A549 (cell line): ENCODE results near the gene CIART. TPM values are rescaled to one million over a fixed set of nuclear protein-coding genes. Genes with fewer than 3 reads are reported as not detected.

Experiments used
- ATAC-seq, 2 experiments: fragments of 200-7000 bp in 1 of 2; fragments of >200 bp in 1 of 2; cut with Nextera tagmentation in 1 of 2; cut with Tn5 transposase in 1 of 2; 3 replicates each; pipeline versions ENCODE4 v1.8.0 to v1.9.1; 2018 to 2020; ENCODE audit warnings: mild to moderate bottlenecking in 1 of 2, moderate library complexity in 1 of 2
- CTCF ChIA-PET: fragments of 300-600 bp; sonication (Branson Sonifier 250); formaldehyde crosslinking; extraction: SDS; loops from one replicate; lab custom pipeline; 2021; ENCODE audit warnings: antibody characterized with exemption, inconsistent platforms; lab: Yijun Ruan, JAX
- POLR2A ChIA-PET: fragments of 350-600 bp; formaldehyde crosslinking; extraction: SDS; loops from one replicate; lab custom pipeline; 2021; ENCODE audit warnings: antibody characterized with exemption, inconsistent platforms; lab: Yijun Ruan, JAX
- DNase-seq, 2 experiments: peaks; one replicate each; pipeline versions ENCODE4 v3.0.0 to v3.0.0-alpha.2; 2011 to 2016; ENCODE audit warnings: low read depth in 1 of 2, low spot score in 1 of 2
- FAIRE-seq: peaks from 2 replicates; lab custom pipeline; 2011; peaks lifted over from hg19 to GRCh38; lab: Jason Lieb, UNC
- H3K27ac ChIP-seq, 2 experiments: fragments of >200 bp; sonication (Bioruptor Twin); formaldehyde crosslinking; 3 replicates each; pipeline ENCODE4 v1.5.1; 2016 to 2017
- H3K4me1 ChIP-seq: fragments of >200 bp; sonication (Bioruptor Twin); formaldehyde crosslinking; 3 replicates; pipeline ENCODE4 v1.6.1; 2016
- H3K4me2 ChIP-seq: fragments of >200 bp; sonication (Bioruptor Twin); formaldehyde crosslinking; 3 replicates; pipeline ENCODE4 v1.6.1; 2016
- H3K4me3 ChIP-seq: fragments of >200 bp; sonication (Bioruptor Twin); formaldehyde crosslinking; 3 replicates; pipeline ENCODE4 v1.5.1; 2016
- H3K9me3 ChIP-seq: fragments of >200 bp; sonication (Bioruptor Twin); formaldehyde crosslinking; 3 replicates; pipeline ENCODE4 v1.6.1; 2016
- EHF ChIP-seq: fragments of 250-450 bp; sonication (Bioruptor Pico); IDR thresholded peaks from 2 replicates; pipeline ENCODE4 v1.5.0; 2020; ENCODE audit warnings: mild to moderate bottlenecking
- EHMT2 ChIP-seq: fragments of 200-600 bp; sonication (generic); IDR thresholded peaks from 2 replicates; pipeline ENCODE4 v1.6.1; 2016; ENCODE audit warnings: antibody characterized with exemption, low read depth, mild to moderate bottlenecking, moderate library complexity
- EP300 ChIP-seq, 2 experiments: fragments of >200 bp; sonication (Bioruptor Twin); formaldehyde crosslinking; IDR thresholded peaks; 2 replicates in 1 of 2; 3 replicates in 1 of 2; pipeline ENCODE4 v1.6.1; 2016 to 2017
- GATA3 ChIP-seq: IDR thresholded peaks from 2 replicates; pipeline ENCODE4 v1.6.1; 2012; ENCODE audit warnings: borderline replicate concordance
- HDAC2 ChIP-seq: fragments of 200-600 bp; sonication (generic); IDR thresholded peaks from 2 replicates; pipeline ENCODE4 v1.6.1; 2016
- HES2 ChIP-seq: fragments of >200 bp; sonication (Bioruptor Twin); formaldehyde crosslinking; IDR thresholded peaks from 2 replicates; pipeline ENCODE4 v1.6.1; 2016
- HEYL ChIP-seq: fragments of 250-450 bp; sonication (Bioruptor Pico); IDR thresholded peaks from 2 replicates; pipeline ENCODE4 v1.8.0; 2021; ENCODE audit warnings: mild to moderate bottlenecking, moderate library complexity
- HMGXB4 ChIP-seq: fragments of 250-450 bp; sonication (Bioruptor Pico); IDR thresholded peaks from 2 replicates; pipeline ENCODE4 v1.5.0; 2021; ENCODE audit warnings: mild to moderate bottlenecking, moderate library complexity, borderline replicate concordance
- HOXA7 ChIP-seq: fragments of 250-450 bp; sonication (Bioruptor Pico); IDR thresholded peaks from 2 replicates; pipeline ENCODE4 v1.5.0; 2020; ENCODE audit warnings: mild to moderate bottlenecking, moderate library complexity
- HOXB13 ChIP-seq: fragments of 250-450 bp; sonication (Bioruptor Pico); IDR thresholded peaks from 2 replicates; pipeline ENCODE4 v1.5.0; 2020; ENCODE audit warnings: low read depth, mild to moderate bottlenecking, moderate library complexity
- NFE2L2 ChIP-seq: fragments of 150-350 bp; conservative IDR thresholded peaks from 2 replicates; pipeline ENCODE4 v1.6.1; 2014; ENCODE audit warnings: low read length
- NR3C1 ChIP-seq: fragments of >200 bp; sonication (Bioruptor Twin); formaldehyde crosslinking; IDR thresholded peaks from 3 replicates; pipeline ENCODE4 v1.6.1; 2017
- RARB ChIP-seq: fragments of 250-450 bp; sonication (Bioruptor Pico); IDR thresholded peaks from 2 replicates; pipeline ENCODE4 v1.8.0; 2021; ENCODE audit warnings: mild to moderate bottlenecking, moderate library complexity
- RFX5 ChIP-seq: fragments of 450-650 bp; IDR thresholded peaks from 2 replicates; pipeline ENCODE4 v1.7.1; 2014; ENCODE audit warnings: antibody characterized with exemption, mild to moderate bottlenecking, moderate library complexity
- SMC3 ChIP-seq: fragments of >200 bp; sonication (Bioruptor Twin); formaldehyde crosslinking; IDR thresholded peaks from 3 replicates; pipeline ENCODE4 v1.6.1; 2018; ENCODE audit warnings: inconsistent platforms
- WGBS: methylation state at CpG from one replicate; pipeline ENCODE4 v1.1.6; 2017; ENCODE audit errors: missing lambda C conversion rate; 5-methylcytosine and 5-hydroxymethylcytosine counted together
- polyA plus RNA-seq, 4 experiments: library from polyadenylated mRNA; depleted of rRNA in 3 of 4; stranded (reverse); fragments of >200 nt; fragmentation: RNase III in 1 of 4; extraction: RNeasy Plus Mini Kit Qiagen cat#74134 plus additional on column Dnase treatment in 1 of 4; gene quantifications; 2 replicates in 3 of 4; 3 replicates in 1 of 4; pipeline ENCODE4 v1.2.3, GENCODE V29; 2011 to 2017
- TF ChIP-seq, protein P1 (sequence below): fragments of >200 bp; sonication (Bioruptor Twin); formaldehyde crosslinking; IDR thresholded peaks from 3 replicates; pipeline ENCODE4 v1.5.1; 2016
- TF ChIP-seq, protein P2 (sequence below): IDR thresholded peaks from 2 replicates; pipeline ENCODE4 v1.6.1; 2012

CIART gene
- polyA plus RNA-seq, 2 of the 4 experiments (the other 2 are of a cell fraction) = 0.48 to 1.3 TPM

DNA sequence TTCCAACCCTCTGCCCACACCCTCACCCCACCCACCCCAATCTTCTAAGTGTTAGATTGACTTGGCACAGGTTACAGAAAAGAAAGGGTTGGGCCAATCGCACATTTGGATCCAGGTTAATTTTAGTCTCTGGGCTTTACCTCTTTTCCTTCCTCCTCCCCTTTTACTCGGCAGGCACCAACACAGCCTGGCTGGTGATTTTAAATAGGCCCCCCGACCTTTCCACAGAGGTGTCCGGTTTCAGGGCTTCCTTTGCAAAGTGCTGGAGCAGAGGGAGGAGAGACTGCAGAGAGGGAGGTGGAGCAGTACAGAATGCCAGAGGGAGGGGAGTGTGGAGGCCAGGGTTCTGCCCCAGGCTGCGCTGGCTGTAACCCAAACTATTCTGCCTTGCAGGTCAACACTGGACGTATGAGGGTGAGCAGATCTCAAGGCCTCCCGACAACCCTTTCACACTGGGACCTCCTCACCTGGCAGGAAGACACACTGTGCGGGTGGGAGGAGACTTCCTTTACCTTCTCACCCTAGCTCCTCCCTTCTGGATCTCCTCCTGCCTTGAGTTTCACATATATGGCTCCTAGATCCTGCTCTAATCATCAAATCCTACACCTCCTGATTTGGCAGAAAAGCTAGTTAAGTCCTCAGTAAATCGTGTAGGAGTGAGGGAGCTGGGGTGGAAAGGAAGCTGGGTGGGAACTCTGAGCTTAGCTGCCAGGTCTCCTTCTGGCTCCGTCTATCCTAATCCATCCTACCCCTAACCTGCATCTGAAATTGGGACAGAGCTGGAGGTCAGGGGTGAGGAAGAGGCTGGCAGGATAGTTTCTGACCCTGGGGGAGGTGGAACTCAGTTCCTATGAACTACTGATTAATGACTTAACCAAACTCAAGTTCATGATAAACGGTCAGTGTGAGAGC lies 22.3 kb upstream of the CIART start:
- H3K4me1 ChIP-seq = peaks cover 9% of the 10 kb centered on the region; the same call in 1 of the 3 replicates
- no peaks in the 10 kb centered on the region for H3K9me3 ChIP-seq
- no peak overlapping the region for H3K27ac ChIP-seq
- DNase-seq (no peak), ATAC-seq (no peak), FAIRE-seq (no peak)
- POLR2A ChIA-PET = interaction anchor here (1.0 kb wide), 1 partner anchor 11 kb away, joined by 3 read pairs; no protein-coding TSS in a partner anchor
- TF ChIP-seq HES2 (no peak), HEYL (no peak), HOXB13 (no peak), EHF (CRISPR knock-in tag) (no peak)
- TF ChIP-seq, protein P1, sequence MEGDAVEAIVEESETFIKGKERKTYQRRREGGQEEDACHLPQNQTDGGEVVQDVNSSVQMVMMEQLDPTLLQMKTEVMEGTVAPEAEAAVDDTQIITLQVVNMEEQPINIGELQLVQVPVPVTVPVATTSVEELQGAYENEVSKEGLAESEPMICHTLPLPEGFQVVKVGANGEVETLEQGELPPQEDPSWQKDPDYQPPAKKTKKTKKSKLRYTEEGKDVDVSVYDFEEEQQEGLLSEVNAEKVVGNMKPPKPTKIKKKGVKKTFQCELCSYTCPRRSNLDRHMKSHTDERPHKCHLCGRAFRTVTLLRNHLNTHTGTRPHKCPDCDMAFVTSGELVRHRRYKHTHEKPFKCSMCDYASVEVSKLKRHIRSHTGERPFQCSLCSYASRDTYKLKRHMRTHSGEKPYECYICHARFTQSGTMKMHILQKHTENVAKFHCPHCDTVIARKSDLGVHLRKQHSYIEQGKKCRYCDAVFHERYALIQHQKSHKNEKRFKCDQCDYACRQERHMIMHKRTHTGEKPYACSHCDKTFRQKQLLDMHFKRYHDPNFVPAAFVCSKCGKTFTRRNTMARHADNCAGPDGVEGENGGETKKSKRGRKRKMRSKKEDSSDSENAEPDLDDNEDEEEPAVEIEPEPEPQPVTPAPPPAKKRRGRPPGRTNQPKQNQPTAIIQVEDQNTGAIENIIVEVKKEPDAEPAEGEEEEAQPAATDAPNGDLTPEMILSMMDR = no peak
- CTCF ChIA-PET = interaction anchor here (0.6 to 2.1 kb wide), 2 partner anchors 21 to 346 kb away, joined by 3 to 7 read pairs; no protein-coding TSS in a partner anchor
- no peak overlapping the region for H3K4me3 ChIP-seq
- 56% methylated on average over 11 of the region's 11 CpGs for WGBS
- H3K4me2 ChIP-seq = no peak overlapping the region

DNA sequence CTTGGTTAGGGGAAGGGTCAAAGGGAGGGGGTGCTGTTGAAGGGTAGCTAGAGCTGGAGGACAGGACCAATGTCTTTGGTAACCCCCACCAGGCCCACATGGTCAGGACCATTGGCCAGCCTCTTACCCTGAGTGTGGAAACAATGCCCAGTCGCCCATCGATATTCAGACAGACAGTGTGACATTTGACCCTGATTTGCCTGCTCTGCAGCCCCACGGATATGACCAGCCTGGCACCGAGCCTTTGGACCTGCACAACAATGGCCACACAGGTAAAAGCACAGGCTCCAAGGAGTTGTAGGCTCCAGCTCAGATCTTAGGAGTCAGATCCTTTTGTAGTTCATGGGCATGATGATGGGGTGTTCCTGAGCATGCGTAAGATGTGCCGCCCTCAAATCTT lies 21.0 kb upstream of the CIART start:
- ATAC-seq (no peak), FAIRE-seq (no peak), DNase-seq (no peak)
- Histone ChIP-seq H3K27ac (no peak overlapping the region), H3K4me3 (no peak overlapping the region), H3K4me2 (no peak overlapping the region), H3K9me3 (no peaks in the 10 kb centered on the region), H3K4me1 (0 out of 3 replicates have a peak, but pooled peaks cover 1% of the 10 kb centered on the region)
- ChIA-PET CTCF (interaction anchor here (2.1 to 3.0 kb wide), 3 partner anchors 18 to 20 kb away, joined by 7 to 10 read pairs (median 9); no protein-coding TSS in a partner anchor), POLR2A (interaction anchor here (1.0 kb wide), 1 partner anchor 9 kb away, joined by 3 read pairs; no protein-coding TSS in a partner anchor)
- WGBS = 71% methylated on average over 6 of the region's 6 CpGs
- TF ChIP-seq, protein P2, sequence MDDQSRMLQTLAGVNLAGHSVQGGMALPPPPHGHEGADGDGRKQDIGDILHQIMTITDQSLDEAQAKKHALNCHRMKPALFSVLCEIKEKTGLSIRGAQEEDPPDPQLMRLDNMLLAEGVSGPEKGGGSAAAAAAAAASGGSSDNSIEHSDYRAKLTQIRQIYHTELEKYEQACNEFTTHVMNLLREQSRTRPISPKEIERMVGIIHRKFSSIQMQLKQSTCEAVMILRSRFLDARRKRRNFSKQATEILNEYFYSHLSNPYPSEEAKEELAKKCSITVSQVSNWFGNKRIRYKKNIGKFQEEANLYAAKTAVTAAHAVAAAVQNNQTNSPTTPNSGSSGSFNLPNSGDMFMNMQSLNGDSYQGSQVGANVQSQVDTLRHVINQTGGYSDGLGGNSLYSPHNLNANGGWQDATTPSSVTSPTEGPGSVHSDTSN = no peak
- TF ChIP-seq GATA3 (no peak), EHMT2 (no peak), RFX5 (no peak), RARB (CRISPR knock-in tag) (no peak), EP300 (IDR thresholded peaks at IDR 0.05) (no peak), SMC3 (no peak), HOXA7 (CRISPR knock-in tag) (no peak), HDAC2 (no peak), HMGXB4 (CRISPR knock-in tag) (no peak), NR3C1 (no peak), NFE2L2 (no peak), EHF (CRISPR knock-in tag) (no peak)
